Activated gamma-delta T cell treated with anti-CD3 and anti-CD28 coated beads, Interleukin-2, amount 50 U/mL, for 16 hours (primary cell): ENCODE results near the gene CSGALNACT2.

Source experiments
- DNase-seq: peaks from one replicate; pipeline ENCODE4 v3.0.0-alpha.2; 2020; ENCODE audit warnings: low read depth

Gene CSGALNACT2

DNA sequence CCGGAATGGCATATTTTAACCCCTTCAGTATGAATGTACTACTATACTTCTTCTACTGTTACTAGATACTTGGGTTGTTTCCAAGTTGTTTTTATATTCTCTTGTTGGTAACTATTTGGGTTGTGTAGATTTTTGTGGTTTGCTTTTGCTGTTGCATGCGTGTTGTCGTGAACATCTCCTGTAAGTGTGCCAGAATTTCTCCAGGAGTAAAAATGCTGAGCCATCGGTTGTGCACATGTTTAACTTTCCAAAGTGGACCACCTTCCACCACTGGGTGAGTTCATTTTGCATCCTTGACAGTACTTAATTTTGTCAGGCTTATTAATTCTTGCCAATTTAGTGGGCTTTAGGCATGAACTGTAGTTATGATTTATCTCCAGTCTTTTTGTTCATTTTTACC lies 47.9 kb downstream of the CSGALNACT2 start:
- DNase-seq, result no peak

DNA sequence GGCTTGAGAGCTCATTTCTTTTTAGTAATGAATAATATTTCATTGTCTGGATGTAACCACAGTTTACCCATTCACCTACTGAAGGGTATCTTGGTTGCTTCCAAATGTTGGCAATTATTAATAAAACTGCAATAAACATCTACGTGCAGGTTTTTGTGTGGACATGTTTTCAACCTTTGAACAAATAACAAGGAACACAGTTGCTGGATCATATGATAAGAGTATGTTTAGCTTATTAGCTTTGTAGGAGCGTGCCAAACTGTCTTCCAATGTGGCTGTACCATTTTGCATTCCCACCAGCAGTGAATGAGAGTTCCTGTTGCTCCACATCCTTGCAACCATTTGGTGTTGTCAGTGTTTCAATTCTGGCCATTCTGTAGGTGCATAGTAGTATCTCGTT lies 49.0 kb downstream of the CSGALNACT2 start:
- DNase-seq, result no peak

DNA sequence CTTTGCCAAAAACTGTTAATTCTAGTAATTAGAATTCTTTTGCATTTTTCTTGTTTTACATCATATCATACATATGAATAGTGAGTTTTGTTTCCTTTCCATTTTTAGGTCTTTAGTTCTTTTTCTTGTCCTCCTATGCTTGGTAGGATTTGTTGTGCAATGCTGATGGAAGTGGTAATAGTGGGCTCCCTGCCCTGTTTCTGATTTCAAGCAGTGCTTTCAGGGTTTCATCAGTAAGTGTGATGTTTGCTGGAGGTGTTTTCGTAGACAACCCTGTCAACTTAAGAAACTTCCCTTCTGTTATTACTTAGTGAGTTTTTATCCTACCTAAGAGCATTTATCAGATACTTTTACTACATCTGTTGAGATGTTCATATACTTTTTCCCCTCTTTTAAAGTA lies 50.5 kb downstream of the CSGALNACT2 start:
- DNase-seq, result no peak

DNA sequence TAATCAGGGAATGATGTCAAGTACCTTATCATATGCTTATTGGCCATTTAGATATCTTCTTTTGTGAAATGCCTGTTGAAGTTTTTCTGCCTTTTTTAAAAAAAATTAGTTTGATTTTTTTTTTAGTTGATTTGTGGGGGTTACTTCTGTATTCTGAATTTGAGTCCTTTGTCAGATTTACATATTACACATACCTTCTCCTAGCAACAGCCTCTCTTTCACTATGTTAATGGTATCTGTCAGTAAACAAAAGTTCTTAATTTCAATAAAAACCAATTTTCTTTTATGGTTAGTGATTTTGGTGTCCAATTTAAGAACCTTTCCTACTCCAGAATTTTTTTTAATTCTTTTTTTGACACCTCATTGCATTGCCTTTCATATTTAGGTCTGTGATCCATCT lies 52.0 kb downstream of the CSGALNACT2 start:
- DNase-seq, result no peak

DNA sequence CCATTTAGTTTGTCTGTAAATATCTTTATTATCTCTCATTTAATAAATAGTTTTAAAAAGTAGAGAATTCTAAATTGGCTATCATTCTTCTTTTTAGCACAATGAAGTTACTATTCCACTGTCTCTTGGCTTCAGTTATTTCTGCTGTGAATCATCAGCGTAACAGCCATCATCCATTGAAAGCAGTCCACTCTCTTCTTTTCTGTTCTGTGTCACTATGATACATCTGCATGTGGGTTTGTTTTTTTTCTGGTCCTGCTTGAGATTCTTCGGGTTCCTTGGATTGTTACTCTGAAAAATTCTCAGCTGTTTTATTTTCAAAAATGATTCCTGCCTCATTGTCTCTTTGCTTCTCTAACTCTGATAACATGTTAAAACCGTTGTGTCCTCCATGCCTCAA lies 52.5 kb downstream of the CSGALNACT2 start:
- no peak for DNase-seq

DNA sequence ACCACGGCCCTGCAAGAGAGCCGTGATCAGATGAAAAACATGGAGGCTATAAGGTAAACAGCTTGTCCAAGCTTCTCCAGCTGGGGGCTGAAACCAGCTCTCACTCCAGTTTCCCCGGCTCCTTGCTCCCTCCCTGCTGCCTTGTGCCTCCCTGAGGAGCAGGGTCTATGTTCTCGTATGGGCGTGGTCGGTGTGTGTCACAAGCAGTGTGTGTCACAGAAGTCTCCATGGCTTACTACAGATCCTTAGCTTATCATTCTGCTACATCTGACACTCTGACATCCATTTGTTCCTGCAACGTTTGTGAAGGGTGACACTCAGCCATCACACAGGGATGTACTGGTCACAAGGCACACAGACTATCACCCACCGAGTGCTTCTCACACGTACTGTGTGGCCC lies 54.6 kb downstream of the CSGALNACT2 start:
- no peak for DNase-seq

DNA sequence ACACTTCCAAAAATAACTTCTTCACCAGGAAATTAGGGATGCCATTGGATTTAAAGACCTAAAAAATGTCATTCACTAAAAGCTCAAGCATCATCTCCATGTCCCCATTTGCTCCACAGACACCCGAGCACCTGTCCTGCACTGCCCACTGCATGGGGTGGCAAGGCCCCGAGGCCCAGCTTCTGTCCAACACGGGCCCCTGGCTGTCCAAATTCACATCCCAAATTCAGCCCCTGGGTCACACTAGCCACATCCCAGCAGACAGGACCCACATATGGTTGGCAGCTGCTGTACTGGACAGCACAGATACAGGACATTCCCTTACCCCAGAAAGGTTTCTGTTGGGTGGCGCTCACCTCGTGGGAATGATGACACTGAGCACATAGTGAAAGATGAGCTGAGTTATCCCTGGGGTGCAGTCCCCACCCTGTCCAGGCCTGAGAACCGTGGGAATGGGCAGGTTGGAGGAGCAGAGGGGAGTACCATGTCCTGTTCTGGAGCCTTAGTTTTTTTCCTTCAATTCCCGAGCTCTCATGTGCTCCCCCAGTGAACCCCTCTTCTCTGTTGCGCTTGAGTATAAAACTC lies 55.3 kb downstream of the CSGALNACT2 start:
- DNase-seq, result no peak

DNA sequence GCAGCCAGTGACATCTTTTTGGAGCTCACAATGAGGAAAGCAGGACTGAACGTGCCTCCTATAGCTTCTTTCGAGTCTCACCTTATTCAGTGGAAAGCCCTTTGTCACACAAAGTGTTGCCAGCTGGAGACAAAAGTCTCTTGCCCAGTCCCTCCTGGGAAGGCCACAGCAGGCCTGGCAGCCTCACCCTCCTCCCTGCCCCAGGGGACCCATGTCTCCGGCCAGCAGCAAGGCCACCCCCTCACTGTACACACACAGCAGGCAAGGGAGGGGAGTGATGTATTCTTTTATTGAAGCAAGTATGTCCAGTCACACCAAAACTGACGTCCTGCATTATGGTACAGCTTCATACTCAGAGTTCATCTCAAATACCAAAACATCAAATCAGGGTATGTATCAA lies 56.0 kb downstream of the CSGALNACT2 start:
- DNase-seq, result no peak

DNA sequence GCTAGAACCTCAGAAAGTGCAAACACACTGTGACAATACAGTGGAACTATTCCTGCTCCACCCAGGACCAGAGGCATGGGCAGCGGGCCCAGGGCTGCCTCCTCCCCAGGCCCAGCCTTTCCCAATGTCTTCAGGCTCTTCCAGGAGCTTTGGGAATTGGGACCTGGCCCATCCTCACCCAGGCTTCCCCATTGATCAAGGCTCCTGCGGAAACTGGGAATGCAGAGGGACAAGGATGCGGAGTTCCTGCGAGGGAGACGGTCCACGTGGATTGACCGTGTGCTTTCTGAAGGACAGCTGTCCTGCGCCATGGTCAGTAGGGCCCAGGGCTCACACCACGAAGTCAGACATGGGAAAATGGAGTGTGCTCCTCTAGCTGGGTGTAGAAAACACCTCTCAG lies 56.6 kb downstream of the CSGALNACT2 start:
- no peak for DNase-seq

DNA sequence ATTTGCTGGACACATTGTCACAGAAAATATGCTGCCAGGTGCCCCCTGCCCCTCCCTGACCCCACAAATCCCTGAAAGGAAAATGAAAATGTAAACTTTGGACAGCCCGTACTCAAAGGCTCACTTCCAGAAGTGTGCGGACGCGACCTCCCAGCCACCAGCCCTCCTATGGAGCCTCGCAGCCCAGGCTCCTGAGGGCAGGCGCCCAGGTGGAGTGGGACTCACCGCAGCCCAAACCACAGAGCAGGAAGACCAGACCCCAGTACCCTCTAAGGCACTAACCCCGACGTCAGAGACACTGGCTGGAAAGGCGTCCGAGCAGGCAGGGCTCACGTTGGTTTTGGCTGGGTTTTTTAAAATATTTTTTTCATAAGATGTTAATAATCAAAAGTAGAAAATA lies 57.3 kb downstream of the CSGALNACT2 start:
- no peak for DNase-seq

DNA sequence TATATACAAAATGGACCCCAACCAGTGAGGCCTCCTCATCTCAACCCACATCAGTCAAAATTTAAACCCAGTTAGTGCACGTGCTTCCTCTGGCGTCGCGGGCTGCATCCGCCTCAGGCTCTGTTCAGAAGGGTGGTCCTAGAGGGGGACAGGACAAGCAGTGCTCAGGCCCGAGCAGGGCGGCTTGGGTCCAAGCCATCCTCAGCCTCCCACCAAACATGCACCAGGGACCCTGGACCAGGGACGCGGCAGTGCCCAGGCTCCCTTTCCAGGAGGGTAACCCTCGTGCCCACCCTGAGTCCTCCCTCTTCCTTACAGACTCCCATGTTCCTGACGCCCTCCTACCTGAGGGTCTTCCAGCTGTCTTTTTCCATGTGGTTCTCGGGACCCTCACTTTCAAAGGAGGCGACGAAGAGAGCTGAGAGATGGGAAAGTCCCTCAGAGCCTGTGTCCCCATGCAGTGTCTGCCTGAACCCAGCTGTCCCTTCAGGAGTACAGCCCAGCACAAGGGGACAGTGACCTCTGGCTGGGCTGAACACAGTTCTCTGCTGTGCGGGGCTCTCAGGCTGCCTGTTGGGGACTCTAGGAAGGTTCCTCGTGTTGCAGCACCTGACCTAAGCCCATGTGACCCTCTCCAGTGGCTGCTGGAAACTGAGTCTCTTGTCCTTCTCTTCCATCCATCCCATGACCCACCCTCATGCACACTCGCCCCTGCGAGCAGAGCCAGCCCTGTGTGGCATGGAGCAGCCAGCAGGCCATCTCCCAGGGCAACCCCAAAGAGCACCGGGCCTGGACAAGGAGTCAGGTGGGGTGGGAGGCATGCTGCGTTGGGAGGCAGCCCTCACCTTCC lies 58.1 kb downstream of the CSGALNACT2 start:
- no peak for DNase-seq

DNA sequence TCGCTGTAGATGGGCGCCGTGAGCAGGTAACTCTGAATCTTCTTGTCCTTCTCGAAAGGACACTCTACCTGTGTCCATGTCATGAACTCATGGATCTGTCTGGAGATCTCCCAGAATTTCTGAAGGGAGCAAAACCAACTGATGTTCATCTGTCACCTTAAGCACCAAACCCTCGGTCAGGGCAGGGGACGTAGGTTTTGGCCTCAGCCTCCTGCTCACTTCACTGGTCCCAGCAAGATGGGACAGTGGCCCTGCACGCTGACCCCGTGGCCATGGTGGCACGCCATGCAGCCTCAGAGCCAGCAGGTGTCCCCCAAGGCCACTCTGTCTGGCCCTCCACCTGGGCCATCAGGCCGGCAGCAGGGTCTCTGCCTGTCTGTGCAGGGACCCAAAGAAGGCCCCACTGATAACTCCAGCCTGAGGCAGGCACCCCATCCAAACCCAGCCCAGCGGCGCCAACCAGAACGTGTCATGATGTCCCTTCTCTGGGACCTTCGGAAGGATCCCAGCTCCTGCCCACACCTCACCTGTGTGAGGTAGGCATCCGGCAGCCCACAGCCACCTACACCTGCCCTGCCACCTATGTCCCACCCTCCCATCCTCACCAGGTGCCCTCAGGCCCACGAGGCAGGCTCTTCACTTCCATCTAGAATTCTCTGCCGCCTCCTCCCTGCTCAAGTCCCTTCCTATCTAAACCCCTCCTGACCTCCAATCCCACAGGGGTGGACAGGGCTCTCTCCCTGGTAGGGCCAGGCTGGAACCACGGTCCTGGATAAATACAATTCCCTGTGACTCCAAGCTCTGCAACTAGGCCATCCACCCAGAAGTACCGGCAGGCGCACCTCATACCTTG lies 59.0 kb downstream of the CSGALNACT2 start:
- no peak for DNase-seq

DNA sequence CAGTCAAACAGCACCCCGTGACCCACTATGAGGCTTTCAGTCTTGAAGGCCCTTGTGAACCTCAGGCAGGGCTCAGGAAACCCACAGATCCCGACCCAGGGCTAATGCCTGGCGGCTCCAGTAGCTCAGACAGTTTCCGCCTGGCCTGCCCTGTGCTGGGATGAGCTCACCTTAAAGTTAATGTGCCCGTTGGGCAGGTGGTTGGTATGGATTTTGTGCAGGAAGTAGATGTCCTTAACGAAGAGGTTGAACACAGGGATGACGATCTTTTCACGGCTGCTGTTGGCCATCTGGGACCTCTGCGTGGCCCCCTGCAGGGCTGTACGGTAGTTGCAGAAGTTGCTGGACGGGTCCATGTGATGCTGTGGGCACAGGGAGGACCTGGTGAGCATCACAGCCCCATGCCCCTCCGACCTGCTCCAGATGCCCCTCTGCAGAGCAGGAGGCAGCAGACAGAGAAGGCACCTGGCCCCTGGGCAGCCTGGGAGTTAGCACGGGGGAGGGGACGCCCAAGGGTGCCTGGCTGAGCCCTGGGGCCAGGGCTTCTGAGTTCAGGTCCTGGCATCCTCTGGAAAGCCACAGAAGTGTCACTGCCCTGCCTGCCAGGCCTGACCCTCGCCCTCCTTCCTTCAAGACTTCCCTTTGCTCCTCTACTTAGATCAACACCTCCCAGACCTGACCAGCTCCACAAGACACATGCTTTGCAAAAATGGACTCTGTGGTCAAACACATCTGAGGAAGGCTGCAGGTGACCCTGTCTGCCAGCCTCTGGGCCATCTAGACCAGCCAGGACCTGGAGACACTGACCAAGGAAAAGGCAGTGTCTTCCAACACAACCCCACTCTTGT lies 59.8 kb downstream of the CSGALNACT2 start:
- DNase-seq, result no peak

DNA sequence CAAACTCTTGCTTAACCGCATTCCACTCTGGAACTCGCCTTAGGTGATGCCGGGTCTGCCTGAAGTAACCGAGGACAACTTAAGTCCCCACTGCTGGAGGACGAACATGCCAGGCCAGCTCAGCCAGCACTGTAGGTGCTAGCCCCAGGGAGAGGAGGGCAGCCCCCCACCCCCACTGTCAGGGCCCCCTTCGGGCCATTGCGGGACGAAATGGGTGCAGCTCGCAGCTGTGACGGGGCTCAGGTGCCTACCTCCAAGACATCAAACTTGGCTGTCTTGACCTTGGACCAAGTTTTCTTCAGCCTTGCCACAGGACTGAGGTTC lies 60.4 kb downstream of the CSGALNACT2 start:
- no peak for DNase-seq

DNA sequence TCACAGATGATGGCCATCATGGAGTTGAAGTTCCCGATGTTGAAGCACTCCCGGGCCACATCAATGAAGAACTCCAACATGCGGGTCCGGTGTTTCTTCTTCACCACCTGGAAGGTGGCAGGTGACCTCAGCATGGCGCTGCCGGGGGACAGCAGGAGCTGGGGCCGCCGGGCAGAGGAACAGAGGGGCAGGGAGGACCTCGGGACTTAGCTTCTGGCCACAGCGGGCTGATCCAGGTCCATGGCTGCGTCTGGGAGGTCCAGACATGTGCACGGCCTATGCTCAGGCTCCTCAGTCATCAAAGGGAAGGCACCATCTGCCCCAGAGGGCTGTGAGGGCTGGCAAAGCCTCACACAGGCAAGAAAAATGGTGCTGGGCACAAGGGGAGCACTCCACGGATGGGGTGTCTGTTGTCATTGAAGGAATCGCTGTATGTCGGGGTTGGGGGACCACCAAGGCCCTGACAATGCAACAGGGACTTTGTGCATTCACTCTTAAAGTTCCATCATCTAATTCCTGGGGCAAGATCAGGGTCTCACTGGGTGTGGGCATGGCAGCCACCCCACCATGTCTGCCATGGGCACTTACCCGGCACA lies 60.9 kb downstream of the CSGALNACT2 start:
- DNase-seq, result no peak

DNA sequence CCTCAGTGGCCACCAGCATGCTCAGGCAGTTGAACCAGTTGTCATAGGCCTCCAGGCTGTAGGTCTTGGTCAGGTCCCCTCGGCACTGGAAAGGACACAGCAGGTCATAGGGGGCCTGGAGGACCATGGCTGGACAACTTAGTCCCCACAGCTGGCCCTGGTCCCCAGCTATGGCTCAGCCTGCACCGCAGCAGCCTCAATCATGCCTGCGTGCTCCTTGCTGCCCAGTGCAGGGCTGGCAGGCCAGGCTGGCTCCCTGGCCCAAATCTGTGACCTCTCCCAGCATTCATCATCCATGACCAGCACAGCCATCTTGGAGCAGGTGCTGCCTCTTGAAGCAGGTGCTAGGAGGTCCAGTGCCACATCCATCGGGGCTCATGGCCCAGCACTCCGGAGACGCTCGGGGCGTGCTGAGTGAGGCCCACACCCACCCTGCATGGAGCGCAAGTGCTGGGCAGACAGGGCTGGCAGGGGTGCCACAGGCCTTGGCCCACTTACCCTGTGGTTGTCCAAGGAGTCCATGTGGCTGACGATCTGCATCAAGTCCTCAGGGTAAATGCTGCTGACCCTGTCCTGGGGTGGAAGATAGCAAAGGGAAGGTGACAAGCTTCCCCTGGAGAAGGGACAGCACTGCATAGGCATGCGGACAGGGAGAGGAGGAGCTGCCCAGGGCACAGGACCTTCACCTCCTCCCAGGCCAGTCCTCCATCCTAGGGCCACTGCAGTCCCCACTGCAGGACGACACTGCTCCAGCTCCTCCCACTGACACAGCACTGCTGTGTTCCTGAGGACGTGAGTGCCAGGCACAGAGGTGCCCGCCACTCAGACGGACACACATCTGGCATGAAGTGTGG lies 61.7 kb downstream of the CSGALNACT2 start:
- no peak for DNase-seq

DNA sequence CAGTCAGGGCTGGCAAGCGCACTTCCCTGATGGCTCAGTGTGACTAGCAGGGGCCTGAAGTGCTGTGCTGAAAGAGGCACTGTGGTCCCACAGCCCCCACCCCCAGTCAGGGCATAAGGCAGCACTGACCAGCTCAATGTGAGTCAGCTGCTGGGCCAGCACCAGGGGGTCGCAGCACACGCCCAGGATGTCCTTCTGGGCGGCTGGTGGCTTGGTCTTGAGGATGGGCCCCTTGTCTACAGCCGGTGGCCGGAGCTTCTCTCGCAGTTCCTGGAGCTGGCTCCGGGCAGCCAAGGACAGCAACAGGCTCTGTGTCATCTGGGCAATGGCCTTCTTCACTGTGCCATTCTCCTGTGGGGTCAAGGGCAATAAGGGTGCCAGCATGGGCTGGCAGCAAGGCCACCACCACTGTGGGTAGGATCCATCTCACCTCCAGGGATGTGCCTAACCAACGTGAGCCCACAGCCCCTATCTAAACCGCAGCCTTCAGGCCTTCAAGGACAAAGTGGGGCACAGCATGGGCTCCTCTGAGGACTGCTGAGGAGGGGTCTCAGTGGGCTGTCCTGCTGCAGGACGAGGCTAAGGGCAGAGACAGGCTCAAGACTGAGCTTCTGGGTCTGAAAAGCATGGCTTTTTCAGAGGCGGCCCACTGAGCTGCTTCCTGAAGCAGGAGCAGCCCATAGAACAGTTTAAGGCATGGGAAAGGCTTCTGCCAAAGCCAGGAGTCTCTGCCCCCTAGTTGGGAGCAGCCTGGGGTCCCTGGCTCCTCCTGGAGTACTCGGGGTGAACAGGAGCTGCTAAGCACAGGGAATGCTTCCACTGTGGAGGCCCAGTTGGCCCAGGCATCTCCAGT lies 62.5 kb downstream of the CSGALNACT2 start:
- DNase-seq, result no peak

DNA sequence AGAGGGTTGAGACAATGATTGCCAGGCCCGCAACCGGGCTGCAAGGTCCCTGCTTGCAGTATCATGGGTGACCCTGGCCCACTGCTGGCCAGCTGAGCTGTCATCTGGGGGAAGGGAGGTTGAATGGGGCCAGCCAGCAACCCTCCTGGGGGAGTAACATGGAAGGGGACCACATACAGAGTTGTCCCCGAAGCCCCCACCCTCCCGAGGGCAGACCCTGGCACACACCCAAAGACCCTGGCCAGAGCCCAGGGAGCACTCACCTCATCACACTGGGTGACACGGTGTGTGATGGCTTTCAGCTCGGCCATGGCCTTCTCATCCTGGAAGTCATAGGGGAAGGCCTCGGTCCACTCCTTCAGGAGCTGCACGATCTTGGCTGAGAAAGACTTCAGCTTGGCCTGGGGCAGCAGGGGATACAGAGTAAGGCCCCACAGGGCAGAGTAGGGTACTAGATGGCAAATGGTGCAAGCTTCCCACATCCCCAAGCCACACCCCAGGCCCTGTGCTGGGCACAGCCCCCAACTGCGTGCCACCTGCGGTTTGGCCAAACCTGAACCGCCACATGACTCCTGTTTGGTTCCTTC lies 63.4 kb downstream of the CSGALNACT2 start:
- DNase-seq, result no peak

DNA sequence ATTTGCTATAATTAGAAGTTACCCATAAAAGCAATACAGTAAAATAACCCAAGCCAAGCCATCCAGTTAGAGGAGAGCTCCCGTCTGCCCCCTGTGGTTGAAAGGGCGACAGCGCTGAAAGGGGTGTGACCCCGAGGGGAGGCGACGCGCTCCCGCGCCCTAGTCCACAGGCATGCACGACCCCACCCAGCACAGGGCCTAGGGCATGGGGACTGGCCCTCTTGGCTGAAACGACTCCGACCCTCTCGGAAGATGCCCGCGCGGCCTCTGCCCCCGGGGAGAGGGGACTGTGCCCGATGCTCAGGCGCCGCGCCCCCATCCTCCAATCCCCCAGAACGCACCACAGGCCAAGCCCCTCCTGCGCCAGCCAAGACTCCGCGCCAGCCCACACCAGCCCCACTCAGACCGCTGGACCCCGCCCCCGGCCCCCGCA lies 64.0 kb downstream of the CSGALNACT2 start:
- DNase-seq, result no peak
